GM23338 (cell line): ENCODE results near the gene KRTAP10-9.

ENCODE experiments used
- CREB1 ChIP-seq: fragments of 250-450 bp; sonication (Bioruptor Pico); IDR thresholded peaks from 2 replicates; pipeline ENCODE4 v1.5.0; 2020; ENCODE audit warnings: low read depth, mild to moderate bottlenecking, moderate library complexity
- CTCF ChIP-seq, 2 experiments: fragments of 200-600 bp in 1 of 2; sonication (generic) in 1 of 2; conservative IDR thresholded peaks; 2 replicates each; pipeline versions ENCODE4 v1.5.1 to v1.6.1; 2016 to 2017; ENCODE audit warnings: antibody characterized with exemption in 2 of 2, low read depth in 2 of 2, mild to moderate bottlenecking in 2 of 2, moderate library complexity in 1 of 2
- EZH2 ChIP-seq: fragments of 200-600 bp; sonication (generic); IDR thresholded peaks from one replicate; pipeline ENCODE4 v1.8.0; 2017; ENCODE audit warnings: antibody characterized with exemption, mild to moderate bottlenecking, low read depth; ENCODE audit not compliant: unreplicated experiment
- EZH2phosphoT487 ChIP-seq: fragments of 200-600 bp; sonication (generic); IDR thresholded peaks from one replicate; pipeline ENCODE4 v1.8.1; 2018; ENCODE audit warnings: antibody characterized with exemption; ENCODE audit not compliant: unreplicated experiment
- JUNB ChIP-seq: IDR thresholded peaks from one replicate; pipeline ENCODE4 v1.6.1; 2016; ENCODE audit warnings: antibody characterized with exemption; ENCODE audit not compliant: unreplicated experiment
- NANOG ChIP-seq: IDR thresholded peaks from 2 replicates; pipeline ENCODE4 v1.6.1; 2016; ENCODE audit warnings: antibody characterized with exemption, borderline replicate concordance
- POLR2AphosphoS5 ChIP-seq: IDR thresholded peaks from 2 replicates; pipeline ENCODE4 v1.6.1; 2016; ENCODE audit warnings: antibody characterized with exemption, low read depth
- REST ChIP-seq: IDR thresholded peaks from one replicate; pipeline ENCODE4 v1.6.1; 2018; ENCODE audit warnings: antibody characterized with exemption; ENCODE audit not compliant: unreplicated experiment
- STAT1 ChIP-seq: IDR thresholded peaks from one replicate; pipeline ENCODE4 v1.6.1; 2016; ENCODE audit warnings: antibody characterized with exemption; ENCODE audit not compliant: unreplicated experiment
- ZNF114 ChIP-seq: fragments of 250-450 bp; sonication (Bioruptor Pico); IDR thresholded peaks from 2 replicates; pipeline ENCODE4 v1.5.0; 2020; ENCODE audit warnings: mild to moderate bottlenecking, moderate library complexity
- ZNF331 ChIP-seq: fragments of 250-450 bp; sonication (Bioruptor Pico); IDR thresholded peaks from 2 replicates; pipeline ENCODE4 v1.5.0; 2020; ENCODE audit warnings: low read depth, mild to moderate bottlenecking, moderate library complexity
- TF ChIP-seq, protein P1 (sequence below): IDR thresholded peaks from 2 replicates; pipeline ENCODE4 v1.6.1; 2016; ENCODE audit warnings: antibody characterized with exemption

- TF ChIP-seq REST (no peak), EZH2phosphoT487 (no peak), EZH2 (no peak), CTCF (conservative IDR thresholded peaks at IDR 0.05; ENCODE audit: low read depth in 2 of 2) (no peak), CREB1 (no peak), POLR2AphosphoS5 (no peak), ZNF114 (CRISPR knock-in tag) (no peak), JUNB (no peak), ZNF331 (CRISPR knock-in tag) (no peak), NANOG (no peak), STAT1 (no peak)
- TF ChIP-seq, protein P1, sequence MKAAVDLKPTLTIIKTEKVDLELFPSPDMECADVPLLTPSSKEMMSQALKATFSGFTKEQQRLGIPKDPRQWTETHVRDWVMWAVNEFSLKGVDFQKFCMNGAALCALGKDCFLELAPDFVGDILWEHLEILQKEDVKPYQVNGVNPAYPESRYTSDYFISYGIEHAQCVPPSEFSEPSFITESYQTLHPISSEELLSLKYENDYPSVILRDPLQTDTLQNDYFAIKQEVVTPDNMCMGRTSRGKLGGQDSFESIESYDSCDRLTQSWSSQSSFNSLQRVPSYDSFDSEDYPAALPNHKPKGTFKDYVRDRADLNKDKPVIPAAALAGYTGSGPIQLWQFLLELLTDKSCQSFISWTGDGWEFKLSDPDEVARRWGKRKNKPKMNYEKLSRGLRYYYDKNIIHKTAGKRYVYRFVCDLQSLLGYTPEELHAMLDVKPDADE, result no peak
These were observed 10.8 kb upstream of the KRTAP10-9 start for GRCh38 chr21:44615911-44616590.
